ENCODE results near the gene CRHR1.

DNA sequence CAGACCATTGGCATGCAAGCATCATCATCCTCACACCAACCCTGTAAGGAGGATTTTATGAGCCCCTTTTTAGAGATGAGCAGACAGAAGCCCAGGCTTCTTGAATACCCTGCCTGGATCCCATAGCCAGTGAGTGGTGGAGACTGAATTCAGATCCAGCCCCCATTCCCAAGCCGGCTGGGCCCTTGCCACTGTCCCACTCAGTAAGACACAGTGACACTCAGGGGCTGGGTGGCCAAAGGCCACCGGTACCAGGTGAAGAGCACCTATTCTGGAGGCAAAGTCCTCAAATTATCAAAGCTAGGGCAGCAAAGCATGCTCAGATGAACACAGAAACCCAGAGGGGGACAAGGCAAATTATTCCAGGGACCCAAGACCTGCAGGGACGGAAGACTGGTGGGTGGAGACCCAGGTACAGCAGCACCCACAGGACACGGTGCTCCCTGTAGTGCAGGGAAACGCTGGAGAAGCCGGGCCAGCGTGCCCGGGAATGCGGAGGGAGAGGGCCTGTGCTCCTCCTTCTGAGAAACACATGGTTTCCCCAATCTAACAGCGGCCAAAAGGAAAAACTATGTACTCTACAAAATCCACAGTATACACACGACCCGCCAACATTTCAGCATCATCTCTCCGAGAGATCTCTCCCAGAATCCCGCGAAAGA is 33.2 kb upstream of the CRHR1 start:
- TF ChIP-seq, protein P1, sequence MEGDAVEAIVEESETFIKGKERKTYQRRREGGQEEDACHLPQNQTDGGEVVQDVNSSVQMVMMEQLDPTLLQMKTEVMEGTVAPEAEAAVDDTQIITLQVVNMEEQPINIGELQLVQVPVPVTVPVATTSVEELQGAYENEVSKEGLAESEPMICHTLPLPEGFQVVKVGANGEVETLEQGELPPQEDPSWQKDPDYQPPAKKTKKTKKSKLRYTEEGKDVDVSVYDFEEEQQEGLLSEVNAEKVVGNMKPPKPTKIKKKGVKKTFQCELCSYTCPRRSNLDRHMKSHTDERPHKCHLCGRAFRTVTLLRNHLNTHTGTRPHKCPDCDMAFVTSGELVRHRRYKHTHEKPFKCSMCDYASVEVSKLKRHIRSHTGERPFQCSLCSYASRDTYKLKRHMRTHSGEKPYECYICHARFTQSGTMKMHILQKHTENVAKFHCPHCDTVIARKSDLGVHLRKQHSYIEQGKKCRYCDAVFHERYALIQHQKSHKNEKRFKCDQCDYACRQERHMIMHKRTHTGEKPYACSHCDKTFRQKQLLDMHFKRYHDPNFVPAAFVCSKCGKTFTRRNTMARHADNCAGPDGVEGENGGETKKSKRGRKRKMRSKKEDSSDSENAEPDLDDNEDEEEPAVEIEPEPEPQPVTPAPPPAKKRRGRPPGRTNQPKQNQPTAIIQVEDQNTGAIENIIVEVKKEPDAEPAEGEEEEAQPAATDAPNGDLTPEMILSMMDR (conservative IDR thresholded peaks at IDR 0.05; ENCODE audit: low read depth, low read length): no peak
- no peak for TF ChIP-seq RFX5 (IDR thresholded peaks at IDR 0.05; ENCODE audit: low read depth, low read length)
